ENCODE measurements around the gene FOXA2.
A peak's percentile ranks its signal among the peaks of the same experiment; 100 is the strongest.

Gene FOXA2

DNA sequence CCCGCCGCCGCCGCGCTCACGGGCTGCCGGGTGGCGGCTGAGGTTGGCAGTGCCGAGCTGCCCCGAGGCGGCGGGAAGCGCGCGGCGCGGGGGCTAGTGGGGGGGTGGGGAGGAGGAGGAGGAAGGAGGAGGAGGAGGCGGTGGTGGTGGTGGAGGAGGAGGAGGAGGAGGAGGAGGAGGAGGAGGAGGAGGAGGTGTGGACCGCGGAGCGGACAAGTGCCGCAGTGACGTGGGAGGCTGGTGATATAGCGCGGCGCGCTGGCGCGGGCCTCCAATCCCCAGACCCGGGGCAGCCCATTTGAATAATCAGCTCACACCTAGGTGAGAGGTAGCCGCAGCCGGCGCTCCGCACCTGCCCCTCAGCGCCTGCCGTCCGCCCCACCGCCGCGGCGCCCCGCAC lies at the start of gene FOXA2:
TSS of gene FOXA2 (minus strand) at position 51 of the 400 bp plus-strand sequence. CDS start 294 bp downstream, outside the sequence.
- Histone ChIP-seq H3K4me3 (peak within 1 kb of the TSS; percentile 54), H3K27ac (no peak within 1 kb of the TSS)
- no peak for DNase-seq (ENCODE audit: low spot score)
- TF ChIP-seq, protein P1, sequence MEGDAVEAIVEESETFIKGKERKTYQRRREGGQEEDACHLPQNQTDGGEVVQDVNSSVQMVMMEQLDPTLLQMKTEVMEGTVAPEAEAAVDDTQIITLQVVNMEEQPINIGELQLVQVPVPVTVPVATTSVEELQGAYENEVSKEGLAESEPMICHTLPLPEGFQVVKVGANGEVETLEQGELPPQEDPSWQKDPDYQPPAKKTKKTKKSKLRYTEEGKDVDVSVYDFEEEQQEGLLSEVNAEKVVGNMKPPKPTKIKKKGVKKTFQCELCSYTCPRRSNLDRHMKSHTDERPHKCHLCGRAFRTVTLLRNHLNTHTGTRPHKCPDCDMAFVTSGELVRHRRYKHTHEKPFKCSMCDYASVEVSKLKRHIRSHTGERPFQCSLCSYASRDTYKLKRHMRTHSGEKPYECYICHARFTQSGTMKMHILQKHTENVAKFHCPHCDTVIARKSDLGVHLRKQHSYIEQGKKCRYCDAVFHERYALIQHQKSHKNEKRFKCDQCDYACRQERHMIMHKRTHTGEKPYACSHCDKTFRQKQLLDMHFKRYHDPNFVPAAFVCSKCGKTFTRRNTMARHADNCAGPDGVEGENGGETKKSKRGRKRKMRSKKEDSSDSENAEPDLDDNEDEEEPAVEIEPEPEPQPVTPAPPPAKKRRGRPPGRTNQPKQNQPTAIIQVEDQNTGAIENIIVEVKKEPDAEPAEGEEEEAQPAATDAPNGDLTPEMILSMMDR (IDR thresholded peaks at IDR 0.05): no peak

DNA sequence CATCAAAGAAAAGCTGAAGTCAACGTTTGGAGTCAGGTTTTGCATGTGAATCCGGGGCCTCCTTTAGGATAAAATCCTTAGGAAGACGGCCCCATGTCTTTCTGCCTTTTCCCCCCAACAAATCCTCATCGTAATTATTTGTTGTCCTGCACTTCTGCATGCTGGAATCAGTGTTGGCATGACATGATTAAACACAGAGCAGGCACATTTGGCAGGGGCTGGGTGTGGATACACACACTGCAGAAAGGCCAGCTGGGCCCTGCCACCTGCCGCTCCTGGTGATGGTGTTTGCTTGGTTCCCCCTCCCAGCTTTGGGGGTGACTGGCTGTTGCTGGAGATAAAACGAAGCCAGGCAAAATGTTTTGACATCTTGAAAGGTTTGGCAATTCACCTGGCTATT lies 46.3 kb upstream of the FOXA2 start:
- no peak overlapping the region for H3K4me3 ChIP-seq
- H3K27ac ChIP-seq: no peak overlapping the region
- TF ChIP-seq, protein P1 (IDR thresholded peaks at IDR 0.05): no peak
- no peak for DNase-seq (ENCODE audit: low spot score)

DNA sequence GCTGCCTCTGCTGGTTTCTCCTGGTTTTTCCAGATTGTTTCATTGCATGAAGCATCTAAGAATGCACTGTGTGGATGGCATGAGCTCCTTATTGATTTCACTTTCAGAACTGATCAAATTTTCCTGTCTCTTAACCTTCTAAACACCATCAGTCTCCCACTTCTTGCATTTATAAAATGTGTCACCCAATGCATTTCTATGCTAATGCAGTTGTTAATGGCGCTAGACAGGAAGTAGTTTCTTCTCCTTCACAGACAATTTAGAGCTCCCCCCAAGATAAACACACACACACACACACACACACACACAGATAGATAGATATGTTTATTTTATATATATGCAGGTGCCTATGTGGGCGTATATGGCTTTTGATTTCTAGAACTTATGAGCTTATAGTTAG lies 45.6 kb upstream of the FOXA2 start:
- H3K27ac ChIP-seq: no peak overlapping the region
- no peak for DNase-seq (ENCODE audit: low spot score)
- TF ChIP-seq, protein P1 (IDR thresholded peaks at IDR 0.05): no peak
- no peak overlapping the region for H3K4me3 ChIP-seq

DNA sequence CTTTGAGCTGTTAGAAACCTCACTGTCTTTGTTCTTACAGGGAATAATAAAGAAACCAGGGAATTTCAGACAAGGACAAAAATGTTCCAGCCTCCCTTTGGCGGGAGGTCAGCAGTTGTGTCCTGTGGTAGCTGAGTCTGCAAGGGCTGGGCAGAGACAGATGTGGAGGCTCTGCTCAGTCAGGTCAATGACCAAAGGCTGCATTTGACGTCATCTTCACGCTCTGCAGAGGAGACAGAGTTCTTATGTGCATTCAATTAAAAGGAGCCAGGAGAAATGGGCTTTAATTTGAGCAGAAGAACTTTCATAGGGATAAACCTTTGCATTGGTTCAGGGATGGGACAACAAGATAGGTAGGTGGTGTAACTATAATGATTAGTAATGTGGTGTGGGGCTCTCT lies 45.1 kb upstream of the FOXA2 start:
- no peak for DNase-seq (ENCODE audit: low spot score)
- no peak overlapping the region for H3K27ac ChIP-seq
- TF ChIP-seq, protein P1 (IDR thresholded peaks at IDR 0.05): no peak
- H3K4me3 ChIP-seq: no peak overlapping the region

DNA sequence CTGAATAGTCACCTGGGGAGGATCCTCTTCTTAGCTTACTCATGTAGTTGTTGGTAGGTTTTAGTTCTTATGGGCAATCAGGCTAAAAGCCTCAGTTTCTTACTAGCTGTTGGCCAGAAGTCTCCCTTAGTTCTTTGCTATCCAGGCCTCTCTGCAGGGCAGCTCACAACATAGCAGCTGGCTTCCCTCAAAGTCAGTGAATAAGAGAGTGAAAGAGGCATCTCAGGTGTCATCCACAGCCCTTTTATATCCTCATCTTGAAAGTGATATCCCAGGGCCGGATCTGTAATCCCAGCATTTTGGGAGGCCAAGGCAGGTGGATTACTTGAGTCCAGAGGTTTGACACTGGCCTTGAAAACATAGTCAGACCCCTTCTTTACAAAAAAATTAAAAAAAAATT lies 42.1 kb upstream of the FOXA2 start:
- DNase-seq (ENCODE audit: low spot score): no peak
- no peak overlapping the region for H3K27ac ChIP-seq
- TF ChIP-seq, protein P1 (IDR thresholded peaks at IDR 0.05): no peak
- no peak overlapping the region for H3K4me3 ChIP-seq

DNA sequence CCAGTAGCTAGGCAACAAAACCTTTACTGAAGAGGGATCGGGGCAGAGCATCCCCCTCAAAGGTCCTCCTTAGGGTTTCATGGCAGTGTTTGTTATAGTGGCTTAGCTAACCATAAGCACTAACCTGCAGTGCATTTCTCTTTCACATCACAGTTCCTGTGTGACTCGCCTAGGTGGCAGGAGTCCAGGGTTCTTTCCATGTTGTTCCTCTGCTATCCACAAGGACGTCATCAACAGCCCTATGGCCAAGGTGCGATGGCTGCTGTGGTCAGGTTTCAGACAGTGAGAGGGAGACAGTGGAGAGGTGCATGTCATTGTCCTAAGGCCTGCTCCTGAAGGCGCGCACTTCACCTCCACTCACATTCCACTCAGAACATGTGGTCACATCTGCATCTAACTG lies 38.8 kb upstream of the FOXA2 start:
- Histone ChIP-seq H3K27ac (no peak overlapping the region), H3K4me3 (no peak overlapping the region)
- no peak for DNase-seq (ENCODE audit: low spot score)
- TF ChIP-seq, protein P1 (IDR thresholded peaks at IDR 0.05): no peak

DNA sequence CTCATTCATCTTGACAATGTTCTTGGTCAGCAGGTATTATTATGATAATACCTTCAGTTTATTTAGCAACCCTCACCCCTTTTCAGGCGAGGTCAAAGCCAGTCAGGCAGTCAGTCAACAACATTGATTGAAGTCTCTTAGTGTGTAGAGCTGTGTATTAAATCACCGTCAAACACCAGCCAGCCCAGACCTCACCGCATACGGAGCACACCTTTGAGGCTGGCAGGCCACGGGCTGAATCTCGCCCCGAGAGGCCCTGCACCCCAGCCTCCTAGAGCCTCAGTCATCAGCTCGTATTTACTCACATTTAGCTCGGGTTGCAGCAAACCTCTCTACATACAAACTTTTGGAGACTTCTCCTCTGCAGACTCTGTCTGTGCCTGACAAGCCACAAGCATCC lies 36.0 kb upstream of the FOXA2 start:
- no peak for DNase-seq (ENCODE audit: low spot score)
- H3K27ac ChIP-seq: no peak overlapping the region
- no peak overlapping the region for H3K4me3 ChIP-seq
- TF ChIP-seq, protein P1 (IDR thresholded peaks at IDR 0.05): no peak
